ENCODE measurements around the gene GPRC5D.
A peak's percentile ranks its signal among the peaks of the same experiment; 100 is the strongest.

Gene GPRC5D

DNA sequence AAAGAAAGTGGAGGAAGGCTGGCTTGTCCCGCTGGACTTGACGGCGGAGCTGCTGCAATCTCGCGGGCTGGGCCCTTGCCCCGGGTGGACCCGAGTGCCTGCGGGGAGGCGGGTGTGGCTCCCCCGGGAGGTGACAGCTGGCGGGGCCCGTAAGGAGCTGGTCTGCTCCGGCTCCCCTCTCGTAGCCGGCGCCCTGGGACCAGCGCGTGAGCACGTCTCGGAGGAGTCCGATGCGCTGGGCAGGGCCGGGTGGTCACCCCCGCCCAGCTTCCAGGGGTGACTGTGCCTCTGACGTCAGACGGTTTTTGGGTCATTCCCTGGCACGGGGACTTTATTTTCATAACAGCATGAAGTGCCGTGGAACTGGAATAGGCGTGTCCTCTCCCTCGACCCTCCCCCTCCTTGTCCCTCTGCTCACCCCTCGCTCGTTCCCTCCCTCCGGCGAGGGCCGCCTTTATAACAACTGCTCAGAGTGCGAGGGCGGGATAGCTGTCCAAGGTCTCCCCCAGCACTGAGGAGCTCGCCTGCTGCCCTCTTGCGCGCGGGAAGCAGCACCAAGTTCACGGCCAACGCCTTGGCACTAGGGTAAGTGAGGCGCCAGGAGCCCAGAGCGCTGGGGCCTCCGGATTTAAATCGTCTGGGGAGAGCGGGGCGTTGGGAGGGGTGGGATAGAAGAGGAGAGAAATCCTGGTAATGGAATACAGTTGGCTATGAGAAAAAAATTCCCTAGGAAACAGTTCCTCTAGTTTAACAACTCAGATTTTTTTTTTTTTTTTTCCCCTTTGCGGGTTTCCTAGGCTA is 60.7 kb downstream of the GPRC5D start, which contains the start of gene GPRC5A:
Gene GPRC5A, plus strand, starts transcription at position 483 of the 801 bp plus-strand sequence. CDS start 16,688 bp downstream, outside the sequence.
- no peak within 1 kb of the TSS for H3K27ac ChIP-seq
- no peaks in the 10 kb centered on the region for H3K27me3 ChIP-seq (ENCODE audit: control insufficient read depth, insufficient read depth, low read length)
- no peaks in the 10 kb centered on the region for H3K36me3 ChIP-seq (ENCODE audit: control insufficient read depth, insufficient read depth, low read length)
- no peak within 1 kb of the TSS for H3K9ac ChIP-seq
- H3K4me1 ChIP-seq = no peaks in the 10 kb centered on the region
- H2AFZ ChIP-seq = peak within 1 kb of the TSS; percentile 88
- TF ChIP-seq CTCF (IDR thresholded peaks at IDR 0.05) = peak; percentile 2
- no peaks in the 10 kb centered on the region for H3K9me3 ChIP-seq (ENCODE audit: control insufficient read depth, low read length)
- no peaks in the 10 kb centered on the region for H3K79me2 ChIP-seq
- H3K4me2 ChIP-seq (ENCODE audit: low read length) = peak within 1 kb of the TSS; percentile 91
- peak within 1 kb of the TSS; percentile 70 for H3K4me3 ChIP-seq (ENCODE audit: low read depth, low read length)

All from parathyroid adenoma (tissue), 2 donors.